GM10266 (cell line): ENCODE measurements around the gene NKIRAS2.

ENCODE experiments used
- DNase-seq: peaks from one replicate; pipeline ENCODE4 v3.0.0; 2012; ENCODE audit errors: extremely low spot score
- TF ChIP-seq, protein P1 (sequence below): IDR thresholded peaks from 2 replicates; pipeline ENCODE4 v1.5.1; 2012; ENCODE audit warnings: mild to moderate bottlenecking, low read depth; ENCODE audit not compliant: control insufficient read depth, insufficient read depth; ENCODE audit errors: missing control alignments

The NKIRAS2 gene

GRCh38 chr17:42023524-42024349 lies 3.8 kb downstream of the NKIRAS2 start:
- no peak for DNase-seq
- TF ChIP-seq, protein P1, sequence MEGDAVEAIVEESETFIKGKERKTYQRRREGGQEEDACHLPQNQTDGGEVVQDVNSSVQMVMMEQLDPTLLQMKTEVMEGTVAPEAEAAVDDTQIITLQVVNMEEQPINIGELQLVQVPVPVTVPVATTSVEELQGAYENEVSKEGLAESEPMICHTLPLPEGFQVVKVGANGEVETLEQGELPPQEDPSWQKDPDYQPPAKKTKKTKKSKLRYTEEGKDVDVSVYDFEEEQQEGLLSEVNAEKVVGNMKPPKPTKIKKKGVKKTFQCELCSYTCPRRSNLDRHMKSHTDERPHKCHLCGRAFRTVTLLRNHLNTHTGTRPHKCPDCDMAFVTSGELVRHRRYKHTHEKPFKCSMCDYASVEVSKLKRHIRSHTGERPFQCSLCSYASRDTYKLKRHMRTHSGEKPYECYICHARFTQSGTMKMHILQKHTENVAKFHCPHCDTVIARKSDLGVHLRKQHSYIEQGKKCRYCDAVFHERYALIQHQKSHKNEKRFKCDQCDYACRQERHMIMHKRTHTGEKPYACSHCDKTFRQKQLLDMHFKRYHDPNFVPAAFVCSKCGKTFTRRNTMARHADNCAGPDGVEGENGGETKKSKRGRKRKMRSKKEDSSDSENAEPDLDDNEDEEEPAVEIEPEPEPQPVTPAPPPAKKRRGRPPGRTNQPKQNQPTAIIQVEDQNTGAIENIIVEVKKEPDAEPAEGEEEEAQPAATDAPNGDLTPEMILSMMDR: no peak

DNA sequence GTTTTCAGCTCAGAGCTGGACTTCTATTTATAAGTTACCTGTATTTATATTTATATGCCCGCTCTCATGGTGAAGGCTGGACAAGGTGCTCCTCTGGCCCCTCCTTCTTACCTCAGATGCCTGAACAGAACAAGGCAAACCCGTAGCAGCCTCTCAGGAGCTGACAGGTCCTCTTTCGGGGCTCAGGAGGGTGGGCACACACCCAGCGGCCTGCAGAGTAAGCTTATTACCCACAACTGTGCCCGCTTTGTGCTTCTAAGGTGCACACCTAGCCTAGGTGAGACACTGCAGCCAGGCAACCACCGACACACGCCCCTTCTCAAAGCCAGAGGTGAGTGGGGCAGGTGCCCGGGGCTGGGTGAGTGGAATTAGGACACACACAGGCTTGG lies 5.3 kb downstream of the NKIRAS2 start:
- DNase-seq: no peak
- TF ChIP-seq, protein P1: no peak

DNA sequence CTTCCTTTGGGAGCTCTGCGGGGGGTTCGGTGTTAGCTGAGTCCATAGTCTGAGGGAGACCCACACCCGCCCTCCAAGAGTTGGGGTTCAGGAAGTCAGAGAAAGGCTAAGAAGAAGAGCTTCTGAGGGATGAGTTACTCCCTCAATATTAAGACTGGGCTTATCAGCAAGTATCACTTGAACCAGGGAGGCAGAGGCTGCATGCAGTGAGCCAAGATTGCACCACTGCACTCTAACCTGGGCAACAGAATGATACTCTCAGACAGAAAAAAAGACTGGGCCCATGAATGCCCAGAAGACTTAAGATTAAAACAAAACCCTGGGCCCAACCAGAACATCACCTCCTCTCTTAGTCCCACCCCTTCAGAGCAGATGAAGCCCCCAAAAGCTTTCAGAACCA lies 6.0 kb downstream of the NKIRAS2 start:
- TF ChIP-seq, protein P1: no peak
- no peak for DNase-seq

GRCh38 chr17:42026857-42027589 lies 7.1 kb downstream of the NKIRAS2 start:
- DNase-seq: peak; percentile 19
- TF ChIP-seq, protein P1: no peak

GRCh38 chr17:42027590-42027889 lies 7.7 kb downstream of the NKIRAS2 start:
- TF ChIP-seq, protein P1: no peak
- DNase-seq: no peak

- TF ChIP-seq, protein P1: no peak
- no peak for DNase-seq
These were observed 8.3 kb downstream of the NKIRAS2 start for GRCh38 chr17:42027961-42028790.
